Measurements from ENCODE around the gene COL25A1. TPM values are rescaled to one million over a fixed set of nuclear protein-coding genes. Genes with fewer than 3 reads are reported as not detected.

Gene COL25A1
- total RNA-seq, 1 experiment from 2014 or later, result not detected

- TF ChIP-seq SIN3A (IDR thresholded peaks at IDR 0.05; ENCODE audit: borderline replicate concordance, insufficient read depth, low read depth, low read length) (no peak), CTCF (IDR thresholded peaks at IDR 0.05) (no peak), REST (IDR thresholded peaks at IDR 0.05; ENCODE audit: insufficient read depth in 1 of 2, low read depth in 2 of 2, low read length in 1 of 2) (no peak), POLR2AphosphoS5 (IDR thresholded peaks at IDR 0.05; ENCODE audit: low read depth, low read length) (no peak), TCF7L2 (IDR thresholded peaks at IDR 0.05; ENCODE audit: low read depth, low read length) (no peak)
- Histone ChIP-seq H3K27me3 (ENCODE audit: control insufficient read depth, insufficient read depth, low read length) (no peaks in the 10 kb centered on the region), H3K4me1 (ENCODE audit: control insufficient read depth, insufficient read depth, low read length) (no peaks in the 10 kb centered on the region), H3K36me3 (ENCODE audit: control insufficient read depth, insufficient read depth, low read length) (no peaks in the 10 kb centered on the region), H3K9me3 (ENCODE audit: control insufficient read depth, insufficient read depth, low read depth, low read length) (no peaks in the 10 kb centered on the region), H3K4me3 (ENCODE audit: low read depth in 2 of 2, low read length in 2 of 2) (no peak overlapping the region), H3K27ac (ENCODE audit: low read length) (no peak overlapping the region)
- POLR2A ChIA-PET, result no interaction called here
- intact Hi-C loops (cut with micrococcal nuclease; ENCODE audit: unreplicated experiment) (no loop called here), in situ Hi-C loops (cut with HindIII; ENCODE audit: low pct_unique_long_range_greater_than_20kb, low sequenced_read_pairs) (no loop called here)
- ATAC-seq (no peak), DNase-seq (ENCODE audit: low read depth, low spot score) (no peak)
- no TSS peak for BruUV-seq (replicated peaks)
- CTCF ChIA-PET, result no interaction called here
Measured at GRCh38 chr4:109149836-109150235, 152.6 kb downstream of the COL25A1 start.

GRCh38 chr4:109148577-109149075 is 153.8 kb downstream of the COL25A1 start:
- ChIA-PET POLR2A (interaction anchor here (0.7 kb wide), 1 partner anchor 32 kb away, joined by 3 read pairs; no protein-coding TSS in a partner anchor), CTCF (no interaction called here)
- no peak overlapping the region for H3K27ac ChIP-seq (ENCODE audit: low read length)
- no peaks in the 10 kb centered on the region for H3K36me3 ChIP-seq (ENCODE audit: control insufficient read depth, insufficient read depth, low read length)
- no peaks in the 10 kb centered on the region for H3K9me3 ChIP-seq (ENCODE audit: control insufficient read depth, insufficient read depth, low read depth, low read length)
- TF ChIP-seq REST (IDR thresholded peaks at IDR 0.05; ENCODE audit: insufficient read depth in 1 of 2, low read depth in 2 of 2, low read length in 1 of 2), result no peak
- TF ChIP-seq SIN3A (IDR thresholded peaks at IDR 0.05; ENCODE audit: borderline replicate concordance, insufficient read depth, low read depth, low read length), result no peak
- TF ChIP-seq CTCF (IDR thresholded peaks at IDR 0.05), result no peak
- TF ChIP-seq POLR2AphosphoS5 (IDR thresholded peaks at IDR 0.05; ENCODE audit: low read depth, low read length), result no peak
- TF ChIP-seq TCF7L2 (IDR thresholded peaks at IDR 0.05; ENCODE audit: low read depth, low read length), result no peak
- intact Hi-C loops (cut with micrococcal nuclease; ENCODE audit: unreplicated experiment), result no loop called here
- in situ Hi-C loops (cut with HindIII; ENCODE audit: low pct_unique_long_range_greater_than_20kb, low sequenced_read_pairs), result no loop called here
- no TSS peak for BruUV-seq (replicated peaks)
- ATAC-seq, result no peak
- H3K4me1 ChIP-seq (ENCODE audit: control insufficient read depth, insufficient read depth, low read length), result no peaks in the 10 kb centered on the region
- no peaks in the 10 kb centered on the region for H3K27me3 ChIP-seq (ENCODE audit: control insufficient read depth, insufficient read depth, low read length)
- DNase-seq (ENCODE audit: low read depth, low spot score), result no peak
- H3K4me3 ChIP-seq (ENCODE audit: low read depth in 2 of 2, low read length in 2 of 2), result no peak overlapping the region

Data from Panc1 (cell line).